ENCODE data around the gene PRSS33. TPM values are rescaled to one million over a fixed set of nuclear protein-coding genes. Genes with fewer than 3 reads are reported as not detected.

The PRSS33 gene
- total RNA-seq, result not detected

GRCh38 chr16:2787406-2787805 is at the start of gene PRSS33:
TSS of gene PRSS33 (minus strand) at chr16:2787560. CDS start at chr16:2786547, 1,013 bp downstream.
- Histone ChIP-seq H3K36me3 (no peaks in the 10 kb centered on the region), H3K4me1 (peaks cover 8 to 19% (median 12%) of the 10 kb centered on the region in 3 donors), H3K27ac (no peak within 1 kb of the TSS), H3K4me3 (no peak within 1 kb of the TSS), H3K27me3 (peaks cover 11 to 91% (median 17%) of the 10 kb centered on the region in 4 donors), H3K9me3 (no peaks in the 10 kb centered on the region)
- TF ChIP-seq POLR2A (IDR thresholded peaks at IDR 0.05), result no peak
- TF ChIP-seq CTCF (IDR thresholded peaks at IDR 0.05), result no peak
- no peak for DNase-seq
- 16% methylated on average over 4 of the region's 10 CpGs; no CpG with 5 or more reads in 1 of the 2 donors for WGBS, 2 donors
- intact Hi-C loops (cut with DNase I), result no loop called here

- Histone ChIP-seq H3K36me3 (no peaks in the 10 kb centered on the region), H3K4me3 (no peak overlapping the region), H3K9me3 (no peaks in the 10 kb centered on the region), H3K27ac (peak overlapping the region in 2 of 4 donors; percentile 72 to 79), H3K27me3 (peaks cover 0 to 41% (median 0%) of the 10 kb centered on the region in 4 donors), H3K4me1 (peaks cover 0 to 23% (median 18%) of the 10 kb centered on the region in 3 donors)
- no peak for DNase-seq
- no peak for TF ChIP-seq POLR2A (IDR thresholded peaks at IDR 0.05)
- TF ChIP-seq CTCF (IDR thresholded peaks at IDR 0.05), result no peak
- intact Hi-C loops (cut with DNase I), result no loop called here
- 56 to 67% methylated on average over 9 to 12 of the region's 13 CpGs for WGBS, 2 donors
Measured at GRCh38 chr16:2836646-2837508, 49.5 kb upstream of the PRSS33 start.

- H3K27ac ChIP-seq, result peak overlapping the region in 3 of 4 donors; percentile 65 to 79 (median 72)
- H3K4me3 ChIP-seq, result peak overlapping the region in 1 of 4 donors; percentile 10
- 15 to 24% methylated on average over 18 of the region's 22 CpGs for WGBS, 2 donors
- H3K36me3 ChIP-seq, result no peaks in the 10 kb centered on the region
- H3K27me3 ChIP-seq, result peaks cover 0 to 51% (median 0%) of the 10 kb centered on the region in 4 donors
- intact Hi-C loops (cut with DNase I), result no loop called here
- no peaks in the 10 kb centered on the region for H3K9me3 ChIP-seq
- DNase-seq, result no peak
- peak in 2 of 6 experiments; percentile 21 to 36 for TF ChIP-seq CTCF (IDR thresholded peaks at IDR 0.05)
- TF ChIP-seq POLR2A (IDR thresholded peaks at IDR 0.05), result no peak
- peaks cover 0 to 19% (median 16%) of the 10 kb centered on the region in 3 donors for H3K4me1 ChIP-seq
Measured at GRCh38 chr16:2835638-2836493, 48.5 kb upstream of the PRSS33 start.

- WGBS, 2 donors, result 75 to 78% methylated on average over 3 of the region's 3 CpGs
- Histone ChIP-seq H3K9me3 (no peaks in the 10 kb centered on the region), H3K27ac (peak overlapping the region in 2 of 4 donors; percentile 65 to 66), H3K36me3 (no peaks in the 10 kb centered on the region), H3K4me1 (peaks cover 0 to 19% (median 17%) of the 10 kb centered on the region in 3 donors), H3K27me3 (peaks cover 0 to 52% (median 0%) of the 10 kb centered on the region in 4 donors), H3K4me3 (no peak overlapping the region)
- TF ChIP-seq POLR2A (IDR thresholded peaks at IDR 0.05) (no peak), CTCF (IDR thresholded peaks at IDR 0.05) (no peak)
- intact Hi-C loops (cut with DNase I), result no loop called here
- DNase-seq, result no peak
Measured at GRCh38 chr16:2834968-2835367, 47.6 kb upstream of the PRSS33 start.
